Testis (tissue), 3 donors: ENCODE results near the gene DGUOK. TPM values are rescaled to one million over a fixed set of nuclear protein-coding genes. Genes with fewer than 3 reads are reported as not detected.
A peak's percentile ranks its signal among the peaks of the same experiment; 100 is the strongest.

Experiments
- DNase-seq: peaks from one replicate; pipeline ENCODE4 v3.0.0-alpha.2; 2019
- H3K27ac ChIP-seq, 2 donors: fragments of 200-600 bp; sonication (generic); one replicate each; pipeline ENCODE4 v1.5.1; 2019
- H3K27me3 ChIP-seq: fragments of 200-600 bp; sonication (generic); one replicate; pipeline ENCODE4 v1.5.1; 2019
- H3K36me3 ChIP-seq: fragments of 200-600 bp; sonication (generic); one replicate; pipeline ENCODE4 v1.5.1; 2017; ENCODE audit warnings: low read depth; ENCODE audit errors: missing control alignments
- H3K4me1 ChIP-seq: fragments of 200-600 bp; sonication (generic); one replicate; pipeline ENCODE4 v1.5.1; 2019
- H3K4me3 ChIP-seq, 2 donors: fragments of 200-600 bp; sonication (generic); one replicate each; pipeline ENCODE4 v1.5.1; 2017 to 2019
- H3K9me3 ChIP-seq: fragments of 200-600 bp; sonication (generic); one replicate; pipeline ENCODE4 v1.5.1; 2017
- CTCF ChIP-seq, 3 experiments: fragments of 450-650 bp in 2 of 3; fragments of 200-600 bp in 1 of 3; sonication (generic) in 1 of 3; IDR thresholded peaks; one replicate each; pipeline ENCODE4 v1.5.1; 2016 to 2019; ENCODE audit warnings: antibody characterized with exemption in 3 of 3, mild to moderate bottlenecking in 2 of 3, moderate library complexity in 1 of 3
- POLR2A ChIP-seq: fragments of 450-650 bp; IDR thresholded peaks from one replicate; pipeline ENCODE4 v1.6.1; 2017; ENCODE audit warnings: antibody characterized with exemption, mild to moderate bottlenecking, moderate library complexity
- WGBS, 2 donors: methylation state at CpG; one replicate each; pipeline ENCODE4 v1.1.5; 2018; 5-methylcytosine and 5-hydroxymethylcytosine counted together
- intact Hi-C: fragments of 100-400 bp; cut with DNase I; formaldehyde crosslinking; loops from one replicate; pipeline ENCODE4 v1.15.1; 2023; ENCODE audit warnings: low total_unique reads
- polyA plus RNA-seq: library from polyadenylated mRNA; stranded (reverse); fragments of 350-450 nt; fragmentation: Illumina TruSeq; extraction: RNeasy Lipid Tissue Mini Kit (QIAGEN cat#74804); gene quantifications from one replicate; pipeline ENCODE4 v1.2.3, GENCODE V29; 2014; ENCODE audit warnings: low read depth, low replicate concordance; ENCODE audit not compliant: insufficient read depth
- total RNA-seq, 2 donors: library from RNA; depleted of rRNA; stranded (reverse); fragments of >200 nt; gene quantifications; one replicate each; pipeline ENCODE4 v1.2.3, GENCODE V29; 2016

DGUOK gene
- total and polyA plus RNA-seq, 3 donors from 2014 or later: 87.7 to 93.9 (median 91.0) TPM

GRCh38 chr2:73920577-73921545 is 5.8 kb upstream of the DGUOK start:
- Histone ChIP-seq H3K9me3 (no peaks in the 10 kb centered on the region), H3K27ac (no peak overlapping the region), H3K36me3 (no peaks in the 10 kb centered on the region), H3K4me3 (no peak overlapping the region), H3K4me1 (no peaks in the 10 kb centered on the region), H3K27me3 (no peaks in the 10 kb centered on the region)
- intact Hi-C loops: no loop called here
- no peak for DNase-seq
- WGBS, 2 donors: 49 to 64% methylated on average over 11 to 12 of the region's 12 CpGs
- TF ChIP-seq CTCF (IDR thresholded peaks at IDR 0.05): no peak
- TF ChIP-seq POLR2A: no peak

GRCh38 chr2:73921581-73921980 is 5.1 kb upstream of the DGUOK start:
- 87 to 88% methylated on average over 5 to 9 of the region's 9 CpGs for WGBS, 2 donors

GRCh38 chr2:73922681-73923080 is 4.0 kb upstream of the DGUOK start:
- 57 to 65% methylated on average over 5 of the region's 5 CpGs for WGBS, 2 donors
- Histone ChIP-seq H3K9me3 (no peaks in the 10 kb centered on the region), H3K27me3 (no peaks in the 10 kb centered on the region), H3K4me3 (no peak overlapping the region), H3K27ac (no peak overlapping the region), H3K4me1 (peaks cover 3% of the 10 kb centered on the region), H3K36me3 (no peaks in the 10 kb centered on the region)
- TF ChIP-seq POLR2A (no peak), CTCF (IDR thresholded peaks at IDR 0.05) (no peak)
- intact Hi-C loops: no loop called here
- no peak for DNase-seq

More at GRCh38 chr2:73921581-73921980, 5.1 kb upstream of the DGUOK start:
- no peaks in the 10 kb centered on the region for H3K9me3 ChIP-seq
- DNase-seq: no peak
- intact Hi-C loops: no loop called here
- TF ChIP-seq CTCF (IDR thresholded peaks at IDR 0.05) (no peak), POLR2A (no peak)
- no peaks in the 10 kb centered on the region for H3K4me1 ChIP-seq
- H3K36me3 ChIP-seq: no peaks in the 10 kb centered on the region
- H3K27ac ChIP-seq: no peak overlapping the region
- no peak overlapping the region for H3K4me3 ChIP-seq
- no peaks in the 10 kb centered on the region for H3K27me3 ChIP-seq

GRCh38 chr2:73925033-73925704 is 1.5 kb upstream of the DGUOK start:
- peak; percentile 63 for DNase-seq
- intact Hi-C loops: no loop called here

More at GRCh38 chr2:73925033-73925704, 1.5 kb upstream of the DGUOK start:
- H3K4me1 ChIP-seq: peaks cover 22% of the 10 kb centered on the region
- peak overlapping the region in 1 of 2 donors; percentile 21 for H3K4me3 ChIP-seq
- H3K9me3 ChIP-seq: no peaks in the 10 kb centered on the region
- no peak overlapping the region for H3K27ac ChIP-seq
- no peak for TF ChIP-seq POLR2A
- no peak for TF ChIP-seq CTCF (IDR thresholded peaks at IDR 0.05)
- 62 to 70% methylated on average over 7 of the region's 7 CpGs for WGBS, 2 donors
- no peaks in the 10 kb centered on the region for H3K27me3 ChIP-seq
- H3K36me3 ChIP-seq: no peaks in the 10 kb centered on the region
